Trophoblast cell (in vitro differentiated cells and primary cell): Measurements from ENCODE around the gene SEMA3C.

Experiments
- DNase-seq, 2 donors: peaks; one replicate each; pipeline ENCODE4 v3.0.0-alpha.2; 2016
- H2AFZ ChIP-seq: 2 replicates; pipeline ENCODE4 v1.6.1; 2013; ENCODE audit warnings: low read length, moderate library complexity, mild to moderate bottlenecking; ENCODE audit not compliant: insufficient read depth, poor library complexity
- H2AK5ac ChIP-seq: 2 replicates; pipeline ENCODE4 v1.6.1; 2013; ENCODE audit warnings: mild to moderate bottlenecking, low read length
- H2BK120ac ChIP-seq: 2 replicates; pipeline ENCODE4 v1.6.1; 2013; ENCODE audit warnings: low read length, mild to moderate bottlenecking, moderate library complexity; ENCODE audit not compliant: insufficient read depth, poor library complexity
- H2BK12ac ChIP-seq: 2 replicates; pipeline ENCODE4 v1.6.1; 2013; ENCODE audit warnings: mild to moderate bottlenecking, low read length, moderate library complexity
- H2BK5ac ChIP-seq: 2 replicates; pipeline ENCODE4 v1.6.1; 2013; ENCODE audit warnings: low read length, low read depth, moderate library complexity, mild to moderate bottlenecking; ENCODE audit not compliant: poor library complexity
- H3K14ac ChIP-seq: 2 replicates; pipeline ENCODE4 v1.6.1; 2013; ENCODE audit warnings: mild to moderate bottlenecking, low read length
- H3K18ac ChIP-seq: 2 replicates; pipeline ENCODE4 v1.6.1; 2013; ENCODE audit warnings: mild to moderate bottlenecking, low read length
- H3K23ac ChIP-seq: 2 replicates; pipeline ENCODE4 v1.6.1; 2013; ENCODE audit warnings: low read length
- H3K27ac ChIP-seq: 2 replicates; pipeline ENCODE4 v1.5.1; 2013; ENCODE audit warnings: low read depth, mild to moderate bottlenecking, inconsistent platforms, low read length, moderate library complexity
- H3K27me3 ChIP-seq: 2 replicates; pipeline ENCODE4 v1.6.1; 2013; ENCODE audit warnings: inconsistent platforms, mild to moderate bottlenecking, low read length, moderate library complexity; ENCODE audit not compliant: insufficient read depth
- H3K36me3 ChIP-seq, 2 experiments: 1 replicate in 1 of 2; 2 replicates in 1 of 2; pipeline ENCODE4 v1.6.1; 2013; ENCODE audit warnings: low read length in 2 of 2, mild to moderate bottlenecking in 2 of 2, moderate library complexity in 1 of 2; ENCODE audit not compliant: insufficient read depth in 2 of 2, control insufficient read depth in 1 of 2
- H3K4ac ChIP-seq: 2 replicates; pipeline ENCODE4 v1.6.1; 2013; ENCODE audit warnings: low read depth, mild to moderate bottlenecking, low read length, moderate library complexity
- H3K4me1 ChIP-seq, 2 experiments: 1 replicate in 1 of 2; 2 replicates in 1 of 2; pipeline ENCODE4 v1.6.1; 2013; ENCODE audit warnings: low read length in 2 of 2, mild to moderate bottlenecking in 2 of 2, moderate library complexity in 1 of 2; ENCODE audit not compliant: insufficient read depth in 2 of 2, control insufficient read depth in 1 of 2
- H3K4me2 ChIP-seq: 2 replicates; pipeline ENCODE4 v1.6.1; 2013; ENCODE audit warnings: inconsistent platforms, mild to moderate bottlenecking, low read length, moderate library complexity
- H3K4me3 ChIP-seq: 2 replicates; pipeline ENCODE4 v1.5.1; 2013; ENCODE audit warnings: mild to moderate bottlenecking, low read depth, low read length, inconsistent platforms
- H3K79me1 ChIP-seq: one replicate; pipeline ENCODE4 v1.6.1; 2013; ENCODE audit warnings: low read length
- H3K79me2 ChIP-seq: 2 replicates; pipeline ENCODE4 v1.6.1; 2013; ENCODE audit warnings: low read length, mild to moderate bottlenecking; ENCODE audit not compliant: control insufficient read depth, insufficient read depth, poor library complexity
- H3K9ac ChIP-seq: 2 replicates; pipeline ENCODE4 v1.6.1; 2013; ENCODE audit warnings: mild to moderate bottlenecking, low read length
- H3K9me3 ChIP-seq: 2 replicates; pipeline ENCODE4 v1.6.1; 2013; ENCODE audit warnings: low read depth, mild to moderate bottlenecking, control low read depth, inconsistent platforms, low read length; ENCODE audit not compliant: insufficient read depth
- H4K12ac ChIP-seq: 2 replicates; pipeline ENCODE4 v1.6.1; 2013; ENCODE audit warnings: low read depth, mild to moderate bottlenecking, low read length, moderate library complexity
- H4K8ac ChIP-seq: 2 replicates; pipeline ENCODE4 v1.6.1; 2013; ENCODE audit warnings: low read depth, mild to moderate bottlenecking, low read length, moderate library complexity
- H4K91ac ChIP-seq: one replicate; pipeline ENCODE4 v1.6.1; 2013; ENCODE audit warnings: low read depth, mild to moderate bottlenecking, low read length, moderate library complexity
- WGBS: extraction: QIAGEN DNeasy Blood & Tissue Kit; methylation state at CpG from one replicate; pipeline ENCODE4 v1.1.7; 2013; ENCODE audit warnings: missing lambda C conversion rate; ENCODE audit not compliant: insufficient read length, insufficient coverage; ENCODE audit errors: extremely low coverage; 5-methylcytosine and 5-hydroxymethylcytosine counted together

The SEMA3C gene

DNA sequence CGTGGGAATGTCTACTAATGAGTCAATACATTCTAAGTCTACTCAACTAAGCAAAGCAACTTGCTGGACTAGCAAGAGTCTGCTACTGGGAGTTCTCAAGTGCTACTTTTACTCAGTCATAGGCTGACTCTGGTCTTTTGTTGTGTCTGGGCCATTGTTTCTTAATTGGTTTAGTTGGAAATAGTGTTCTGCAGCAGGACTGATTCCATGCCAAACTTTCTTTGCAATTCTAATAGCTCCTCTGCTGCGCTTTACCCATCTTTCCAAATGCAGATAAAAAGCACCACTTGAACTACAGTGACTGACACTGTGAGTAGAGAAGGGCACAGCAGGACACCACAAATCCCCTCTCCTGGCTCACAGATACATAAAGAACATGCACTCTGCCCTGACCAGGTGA is 154.7 kb downstream of the SEMA3C start:
- no CpG with 5 or more reads among the region's 2 CpGs for WGBS
- Histone ChIP-seq H2BK5ac (no peak overlapping the region), H3K36me3 (no peaks in the 10 kb centered on the region), H4K91ac (no peak overlapping the region), H3K4ac (no peak overlapping the region), H4K12ac (no peak overlapping the region), H3K27me3 (no peaks in the 10 kb centered on the region), H2AFZ (no peak overlapping the region), H3K18ac (no peak overlapping the region), H2AK5ac (no peak overlapping the region), H3K9me3 (no peaks in the 10 kb centered on the region), H3K9ac (no peak overlapping the region), H4K8ac (no peak overlapping the region), H3K4me3 (no peak overlapping the region), H3K4me2 (no peak overlapping the region), H3K27ac (no peak overlapping the region), H2BK12ac (no peak overlapping the region), H3K4me1 (no peaks in the 10 kb centered on the region), H3K79me1 (no peaks in the 10 kb centered on the region), H3K79me2 (no peaks in the 10 kb centered on the region), H3K23ac (no peak overlapping the region), H2BK120ac (no peak overlapping the region), H3K14ac (no peak overlapping the region)
- DNase-seq = no peak

- no peak overlapping the region for H3K4ac ChIP-seq
- no peaks in the 10 kb centered on the region for H3K9me3 ChIP-seq
- no peaks in the 10 kb centered on the region for H3K36me3 ChIP-seq
- no peak overlapping the region for H4K8ac ChIP-seq
- no peak overlapping the region for H3K18ac ChIP-seq
- H3K4me1 ChIP-seq = no peaks in the 10 kb centered on the region
- H3K27me3 ChIP-seq = no peaks in the 10 kb centered on the region
- H4K91ac ChIP-seq = no peak overlapping the region
- H3K9ac ChIP-seq = no peak overlapping the region
- no peak overlapping the region for H2BK5ac ChIP-seq
- H3K23ac ChIP-seq = no peak overlapping the region
- no peaks in the 10 kb centered on the region for H3K79me1 ChIP-seq
- H2AK5ac ChIP-seq = no peak overlapping the region
- no CpG with 5 or more reads among the region's 4 CpGs for whole genome bisulfite sequencing
- H3K14ac ChIP-seq = no peak overlapping the region
- no peak overlapping the region for H3K27ac ChIP-seq
- no peak overlapping the region for H4K12ac ChIP-seq
- H3K4me2 ChIP-seq = no peak overlapping the region
- H2BK120ac ChIP-seq = no peak overlapping the region
- no peaks in the 10 kb centered on the region for H3K79me2 ChIP-seq
- H2BK12ac ChIP-seq = no peak overlapping the region
- DNase-seq = no peak
- no peak overlapping the region for H2AFZ ChIP-seq
- no peak overlapping the region for H3K4me3 ChIP-seq
Observed at GRCh38 chr7:80763704-80764103, 155.1 kb downstream of the SEMA3C start.

DNA sequence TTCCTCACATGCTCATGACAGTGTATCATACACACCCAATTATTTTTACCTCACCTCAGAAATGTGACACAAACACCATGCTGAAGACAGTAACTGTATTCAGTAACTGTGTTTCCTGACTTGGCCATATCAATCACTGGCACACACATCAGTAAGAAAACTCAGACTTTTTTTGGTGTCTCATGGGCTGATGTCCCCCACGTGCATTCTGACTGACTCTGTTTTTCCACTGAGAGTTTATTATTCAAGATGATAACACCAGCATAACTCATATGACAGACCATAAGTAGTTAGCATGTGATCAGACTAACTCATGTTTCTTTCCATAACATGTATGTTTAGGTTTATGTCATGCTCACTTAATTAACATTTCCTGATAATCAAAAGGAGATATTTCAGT is 155.6 kb downstream of the SEMA3C start:
- Histone ChIP-seq H3K9ac (no peak overlapping the region), H2BK12ac (no peak overlapping the region), H3K27me3 (no peaks in the 10 kb centered on the region), H2AK5ac (no peak overlapping the region), H3K14ac (no peak overlapping the region), H3K79me2 (no peaks in the 10 kb centered on the region), H4K91ac (no peak overlapping the region), H3K79me1 (no peaks in the 10 kb centered on the region), H3K4me2 (no peak overlapping the region), H2BK120ac (no peak overlapping the region), H3K9me3 (no peaks in the 10 kb centered on the region), H3K18ac (no peak overlapping the region), H3K36me3 (peaks cover under 1% of the 10 kb centered on the region in 2 experiments), H3K4me3 (no peak overlapping the region), H2BK5ac (no peak overlapping the region), H4K12ac (no peak overlapping the region), H4K8ac (no peak overlapping the region), H3K27ac (no peak overlapping the region), H3K23ac (no peak overlapping the region), H3K4ac (no peak overlapping the region), H3K4me1 (no peaks in the 10 kb centered on the region), H2AFZ (no peak overlapping the region)
- no CpG with 5 or more reads among the region's 1 CpG for WGBS
- DNase-seq = no peak

- Histone ChIP-seq H2BK120ac (no peak overlapping the region), H3K9ac (no peak overlapping the region), H3K4ac (no peak overlapping the region), H3K27ac (no peak overlapping the region), H2AK5ac (no peak overlapping the region), H2AFZ (no peak overlapping the region), H3K36me3 (peaks cover 2% of the 10 kb centered on the region in 2 experiments), H4K91ac (no peak overlapping the region), H3K18ac (no peak overlapping the region), H3K27me3 (no peaks in the 10 kb centered on the region), H3K9me3 (no peaks in the 10 kb centered on the region), H4K8ac (no peak overlapping the region), H3K23ac (no peak overlapping the region), H3K4me2 (no peak overlapping the region), H3K79me1 (no peaks in the 10 kb centered on the region), H2BK12ac (no peak overlapping the region), H4K12ac (no peak overlapping the region), H3K4me1 (no peaks in the 10 kb centered on the region), H3K4me3 (no peak overlapping the region), H3K79me2 (no peaks in the 10 kb centered on the region), H2BK5ac (no peak overlapping the region), H3K14ac (no peak overlapping the region)
- WGBS = no CpG with 5 or more reads among the region's 4 CpGs
- no peak for DNase-seq
Observed at GRCh38 chr7:80760292-80760691, 158.6 kb downstream of the SEMA3C start.
